Stimulated activated naive CD8-positive, alpha-beta T cell treated with anti-CD3 and anti-CD28 coated beads, Interleukin-15, amount 100 ng/mL, for 72 hours (primary cell): Measurements from ENCODE around the gene PRLR.
A peak's percentile ranks its signal among the peaks of the same experiment; 100 is the strongest.

Source experiments
- ATAC-seq: fragments of 150-1000 bp; cut with Tn5 transposase; 2 replicates; pipeline ENCODE4 v1.10.0; 2021; ENCODE audit warnings: mild to moderate bottlenecking, moderate library complexity
- DNase-seq, 2 donors: peaks; one replicate each; pipeline ENCODE4 v3.0.0; 2021 to 2022
- H3K27ac Mint-ChIP-seq, 2 donors: one replicate each; pipeline ENCODE4 v1.8.0; 2022; ENCODE audit warnings: mild to moderate bottlenecking in 2 of 2, mixed read lengths in 2 of 2, moderate library complexity in 2 of 2
- H3K27me3 Mint-ChIP-seq: one replicate; pipeline ENCODE4 v1.8.0; 2022; ENCODE audit warnings: mixed read lengths
- H3K4me1 Mint-ChIP-seq: one replicate; pipeline ENCODE4 v1.8.0; 2022; ENCODE audit warnings: mild to moderate bottlenecking, mixed read lengths
- H3K4me3 Mint-ChIP-seq, 2 donors: one replicate each; pipeline ENCODE4 v1.8.0; 2022; ENCODE audit warnings: mild to moderate bottlenecking in 2 of 2, mixed read lengths in 2 of 2, moderate library complexity in 1 of 2
- H3K9me3 Mint-ChIP-seq, 2 donors: one replicate each; pipeline ENCODE4 v1.8.0; 2022; ENCODE audit warnings: mixed read lengths in 2 of 2

PRLR gene

DNA sequence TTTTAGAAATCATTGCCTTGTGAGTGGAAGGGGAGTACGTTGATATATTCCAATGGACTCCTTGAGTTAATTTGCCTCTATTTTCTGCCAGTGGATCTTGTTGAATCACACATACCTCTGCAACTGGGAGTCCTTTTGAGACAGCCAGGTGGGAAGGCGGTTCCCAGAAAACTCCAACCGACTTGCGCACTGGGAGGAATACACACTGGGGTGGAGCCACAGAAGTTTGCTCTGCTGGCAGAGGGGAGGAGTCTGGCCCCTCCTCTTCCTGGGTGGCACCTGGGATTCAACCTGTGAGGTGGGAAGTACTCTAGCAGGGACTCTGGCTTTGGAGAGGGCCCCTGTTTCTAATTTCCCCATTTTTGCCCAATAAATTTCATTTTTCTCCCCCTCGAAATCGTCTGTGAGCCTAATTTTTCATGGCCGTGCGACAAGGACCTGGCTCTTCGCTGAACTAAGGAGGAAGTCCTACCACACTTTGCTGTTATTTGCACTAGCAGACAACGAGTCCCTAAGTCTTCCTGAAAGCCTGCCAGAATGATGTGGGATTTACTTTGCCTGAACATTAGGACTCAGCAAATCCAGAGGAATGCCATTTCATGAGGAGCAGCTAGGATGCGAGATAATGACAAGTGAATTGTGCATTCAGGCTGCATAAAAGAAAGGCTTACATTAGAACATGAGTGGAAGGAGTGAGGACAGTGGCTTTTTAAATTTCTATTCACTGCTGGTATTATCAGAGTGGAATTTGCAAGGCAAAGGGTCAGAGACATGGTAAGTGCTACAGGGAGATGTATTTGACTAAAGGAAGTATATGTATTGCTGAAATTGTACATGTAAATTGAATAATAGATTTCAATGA, 67.2 kb downstream of the PRLR start:
- no peak overlapping the region for H3K27ac Mint-ChIP-seq
- no peak overlapping the region for H3K4me3 Mint-ChIP-seq
- H3K4me1 Mint-ChIP-seq = no peaks in the 10 kb centered on the region
- H3K9me3 Mint-ChIP-seq = peaks cover 9 to 11% of the 10 kb centered on the region in 2 donors
- DNase-seq (no peak), ATAC-seq (no peak)
- peaks cover 15% of the 10 kb centered on the region for H3K27me3 Mint-ChIP-seq

DNA sequence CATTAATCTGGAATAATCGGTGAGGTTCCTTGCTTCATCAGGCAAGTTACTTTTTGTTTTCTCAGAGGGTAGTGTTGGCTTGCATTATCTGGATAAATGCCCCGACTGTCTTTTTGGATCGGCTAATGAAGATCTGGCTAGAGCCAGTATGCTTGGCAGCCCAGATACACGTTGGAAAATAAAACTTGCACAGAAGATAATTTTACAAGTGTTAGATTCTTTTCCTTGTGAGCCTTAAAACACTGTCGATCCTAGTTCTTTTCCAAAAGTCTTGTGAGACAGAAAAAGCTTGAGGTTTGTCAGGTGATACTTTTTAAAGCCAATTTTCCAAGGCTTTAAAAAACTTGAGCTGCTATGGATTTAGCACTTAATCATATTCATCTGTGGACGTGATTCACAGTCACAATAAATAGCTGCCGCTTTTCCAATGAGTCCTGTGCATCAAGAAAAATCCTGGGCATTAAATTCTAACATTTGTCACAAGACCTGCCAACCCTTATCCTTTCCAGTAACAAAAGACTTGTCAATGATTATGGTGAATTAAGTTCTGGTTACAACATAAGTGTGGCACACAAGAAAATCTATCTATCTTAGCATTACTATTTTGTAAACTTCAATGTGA, 68.5 kb downstream of the PRLR start:
- Mint-ChIP-seq H3K27ac (no peak overlapping the region), H3K9me3 (no peaks in the 10 kb centered on the region), H3K4me3 (no peak overlapping the region), H3K27me3 (peaks cover 15% of the 10 kb centered on the region), H3K4me1 (no peaks in the 10 kb centered on the region)
- ATAC-seq = no peak
- no peak for DNase-seq

- Mint-ChIP-seq H3K9me3 (no peaks in the 10 kb centered on the region), H3K27me3 (peaks cover 15% of the 10 kb centered on the region), H3K4me3 (no peak overlapping the region), H3K4me1 (no peaks in the 10 kb centered on the region), H3K27ac (no peak overlapping the region)
- ATAC-seq (peak; percentile 94), DNase-seq (peak in 1 of 2 donors; percentile 56)
Measured at GRCh38 chr5:35160486-35161116, 69.7 kb downstream of the PRLR start.

GRCh38 chr5:35159370-35159742, 70.9 kb downstream of the PRLR start:
- no peaks in the 10 kb centered on the region for H3K9me3 Mint-ChIP-seq
- H3K4me1 Mint-ChIP-seq = no peaks in the 10 kb centered on the region
- peaks cover 4% of the 10 kb centered on the region for H3K27me3 Mint-ChIP-seq
- H3K27ac Mint-ChIP-seq = no peak overlapping the region
- H3K4me3 Mint-ChIP-seq = no peak overlapping the region
- DNase-seq (no peak), ATAC-seq (no peak)

- Mint-ChIP-seq H3K4me3 (no peak overlapping the region), H3K27ac (no peak overlapping the region), H3K9me3 (no peaks in the 10 kb centered on the region), H3K4me1 (no peaks in the 10 kb centered on the region), H3K27me3 (no peaks in the 10 kb centered on the region)
- ATAC-seq (no peak), DNase-seq (no peak)
Measured at GRCh38 chr5:35158622-35159369, 71.5 kb downstream of the PRLR start.

DNA sequence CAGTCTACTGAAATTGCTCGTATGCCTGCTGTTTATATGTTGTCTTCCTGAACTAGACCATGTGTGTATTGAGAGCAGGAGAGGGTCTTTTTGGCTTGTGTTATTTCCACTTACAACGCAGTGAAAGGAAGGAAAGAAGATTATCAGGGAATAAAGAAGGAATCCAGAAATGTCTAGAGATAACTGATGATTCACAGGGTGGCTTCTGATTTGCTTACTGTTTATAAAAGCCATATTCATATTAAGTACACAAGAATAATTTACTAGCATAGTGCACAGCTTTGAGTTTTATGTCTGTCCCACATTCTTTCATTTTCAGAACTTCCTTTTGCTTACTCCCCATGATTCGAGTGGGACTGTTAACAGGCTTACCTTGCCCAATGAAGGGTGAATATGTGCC, 72.1 kb downstream of the PRLR start:
- DNase-seq (no peak), ATAC-seq (no peak)
- no peaks in the 10 kb centered on the region for H3K4me1 Mint-ChIP-seq
- H3K27ac Mint-ChIP-seq = no peak overlapping the region
- no peaks in the 10 kb centered on the region for H3K27me3 Mint-ChIP-seq
- H3K4me3 Mint-ChIP-seq = no peak overlapping the region
- H3K9me3 Mint-ChIP-seq = no peaks in the 10 kb centered on the region

DNA sequence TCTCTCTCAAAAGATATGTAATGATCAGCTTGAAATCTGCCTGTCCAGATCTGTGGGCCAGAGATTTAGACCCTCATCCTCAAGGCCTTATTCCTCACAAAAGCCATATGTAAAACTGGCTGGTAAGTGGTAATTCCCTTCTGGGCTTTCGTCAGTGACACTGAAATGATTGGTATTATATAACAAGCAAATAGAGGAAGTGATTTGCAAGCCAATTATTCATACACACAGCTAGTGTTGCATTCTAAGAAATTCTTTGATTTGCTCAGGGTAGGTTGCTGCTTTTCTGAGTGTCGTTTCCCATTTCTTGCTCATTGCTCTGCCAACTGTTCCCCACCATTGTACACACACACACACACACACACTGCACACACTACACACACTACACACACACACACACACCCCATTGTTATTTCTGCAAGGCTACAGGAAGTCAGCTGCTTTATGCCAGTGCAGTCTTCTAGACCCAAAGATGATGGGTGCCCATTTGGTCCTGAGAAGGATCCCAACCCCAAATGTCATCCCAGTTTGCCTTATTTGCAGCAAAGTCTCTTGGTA, 76.8 kb downstream of the PRLR start:
- Mint-ChIP-seq H3K4me1 (no peaks in the 10 kb centered on the region), H3K4me3 (no peak overlapping the region), H3K9me3 (no peaks in the 10 kb centered on the region), H3K27me3 (no peaks in the 10 kb centered on the region), H3K27ac (no peak overlapping the region)
- ATAC-seq = no peak
- DNase-seq = no peak

GRCh38 chr5:35152733-35153132, 77.6 kb downstream of the PRLR start:
- no peak for ATAC-seq
- peaks cover 7% of the 10 kb centered on the region for H3K27me3 Mint-ChIP-seq
- no peaks in the 10 kb centered on the region for H3K9me3 Mint-ChIP-seq
- no peak overlapping the region for H3K4me3 Mint-ChIP-seq
- no peak overlapping the region for H3K27ac Mint-ChIP-seq
- DNase-seq = no peak
- no peaks in the 10 kb centered on the region for H3K4me1 Mint-ChIP-seq

GRCh38 chr5:35151146-35151920, 79.0 kb downstream of the PRLR start:
- Mint-ChIP-seq H3K4me3 (no peak overlapping the region), H3K27ac (no peak overlapping the region), H3K9me3 (no peaks in the 10 kb centered on the region), H3K4me1 (no peaks in the 10 kb centered on the region), H3K27me3 (peaks cover 21% of the 10 kb centered on the region)
- ATAC-seq = no peak
- no peak for DNase-seq

DNA sequence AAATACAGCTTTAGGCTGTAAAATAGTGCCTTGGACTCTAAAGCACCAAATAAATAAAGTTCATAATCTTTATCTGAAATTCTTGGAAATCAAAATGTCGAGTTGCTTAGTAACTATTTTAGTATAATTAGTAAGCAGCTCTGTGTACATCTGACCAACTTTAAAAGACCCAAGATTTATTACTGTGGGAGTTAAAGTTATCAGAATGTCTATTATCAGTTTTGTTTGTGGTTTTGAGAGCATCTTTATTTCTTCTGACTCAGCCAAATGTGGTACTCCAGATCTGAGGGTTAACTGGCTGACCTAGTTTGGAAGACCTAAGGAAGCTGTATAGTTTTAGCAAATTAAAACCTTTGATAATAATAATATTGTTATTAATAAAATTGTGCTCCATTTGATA, 81.2 kb downstream of the PRLR start:
- H3K4me3 Mint-ChIP-seq = no peak overlapping the region
- no peak for ATAC-seq
- H3K27ac Mint-ChIP-seq = no peak overlapping the region
- no peaks in the 10 kb centered on the region for H3K4me1 Mint-ChIP-seq
- DNase-seq = no peak
- H3K27me3 Mint-ChIP-seq = peaks cover 33% of the 10 kb centered on the region
- H3K9me3 Mint-ChIP-seq = no peaks in the 10 kb centered on the region

GRCh38 chr5:35146406-35146805, 83.9 kb downstream of the PRLR start:
- H3K27me3 Mint-ChIP-seq = peaks cover 41% of the 10 kb centered on the region
- H3K9me3 Mint-ChIP-seq = no peaks in the 10 kb centered on the region
- H3K4me1 Mint-ChIP-seq = no peaks in the 10 kb centered on the region
- ATAC-seq (no peak), DNase-seq (no peak)
- no peak overlapping the region for H3K27ac Mint-ChIP-seq
- no peak overlapping the region for H3K4me3 Mint-ChIP-seq

DNA sequence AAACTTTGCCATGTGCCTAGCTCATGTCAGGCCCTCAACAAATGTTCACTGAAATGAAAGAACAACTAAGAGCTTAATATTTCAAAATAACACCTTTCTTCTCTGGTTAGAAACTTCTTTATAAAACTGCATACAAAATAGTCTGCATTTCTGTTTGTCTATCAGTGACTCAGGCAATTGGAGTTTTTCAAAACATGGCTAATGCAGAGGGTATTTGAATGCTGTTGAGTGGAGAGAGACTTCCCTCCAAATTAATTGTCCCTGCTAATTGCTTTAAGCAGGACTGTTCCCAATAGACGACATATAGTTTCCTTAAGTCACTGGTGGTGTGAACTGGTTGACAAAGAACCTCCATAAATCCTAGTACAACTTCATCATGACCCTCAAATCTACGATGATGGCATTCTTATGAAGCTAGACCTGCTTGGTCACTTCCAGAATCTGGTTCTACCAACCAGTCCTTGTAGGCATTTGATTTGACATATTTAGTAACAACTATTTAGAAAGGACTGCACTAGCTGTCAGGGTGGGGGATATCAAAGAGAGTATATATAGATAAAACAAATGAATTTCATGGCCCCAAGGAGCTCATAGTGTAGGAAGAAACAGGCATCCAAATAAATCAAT, 84.5 kb downstream of the PRLR start:
- Mint-ChIP-seq H3K4me1 (no peaks in the 10 kb centered on the region), H3K27ac (no peak overlapping the region), H3K4me3 (no peak overlapping the region), H3K27me3 (peaks cover 46% of the 10 kb centered on the region), H3K9me3 (no peaks in the 10 kb centered on the region)
- DNase-seq (no peak), ATAC-seq (no peak)

DNA sequence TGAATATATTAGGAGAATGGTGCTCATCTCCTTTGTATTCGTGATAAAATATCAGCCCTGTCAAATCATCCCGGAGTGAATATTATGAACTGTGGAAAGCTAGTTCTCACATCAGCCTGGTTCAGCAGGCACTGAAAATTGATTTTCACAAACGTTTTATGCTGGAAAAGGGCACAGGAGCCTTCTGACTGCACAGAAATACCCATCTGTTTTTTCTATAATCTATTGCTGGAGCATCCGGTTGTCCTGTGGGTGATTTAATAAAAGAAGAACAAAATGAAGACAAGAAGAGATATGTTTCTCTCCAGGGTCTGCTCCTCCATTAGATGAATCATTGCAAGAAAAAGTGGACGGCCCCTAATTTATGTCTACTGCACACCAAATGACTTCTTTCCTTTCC, 85.3 kb downstream of the PRLR start:
- H3K4me1 Mint-ChIP-seq = no peaks in the 10 kb centered on the region

GRCh38 chr5:35143841-35144240, 86.4 kb downstream of the PRLR start:
- Mint-ChIP-seq H3K9me3 (no peaks in the 10 kb centered on the region), H3K4me1 (no peaks in the 10 kb centered on the region), H3K27me3 (peaks cover 46% of the 10 kb centered on the region), H3K27ac (no peak overlapping the region), H3K4me3 (no peak overlapping the region)
- DNase-seq (no peak), ATAC-seq (no peak)

More for the DNA sequence above, 85.3 kb downstream of the PRLR start:
- Mint-ChIP-seq H3K27ac (no peak overlapping the region), H3K27me3 (peaks cover 46% of the 10 kb centered on the region), H3K4me3 (no peak overlapping the region), H3K9me3 (no peaks in the 10 kb centered on the region)
- DNase-seq = no peak
- ATAC-seq = no peak
